ENCODE data around the gene MACROD2. TPM values are rescaled to one million over a fixed set of nuclear protein-coding genes. Genes with fewer than 3 reads are reported as not detected.

The MACROD2 gene
- total RNA-seq, 1 donor from 2014 or later, result 0.23 TPM

DNA sequence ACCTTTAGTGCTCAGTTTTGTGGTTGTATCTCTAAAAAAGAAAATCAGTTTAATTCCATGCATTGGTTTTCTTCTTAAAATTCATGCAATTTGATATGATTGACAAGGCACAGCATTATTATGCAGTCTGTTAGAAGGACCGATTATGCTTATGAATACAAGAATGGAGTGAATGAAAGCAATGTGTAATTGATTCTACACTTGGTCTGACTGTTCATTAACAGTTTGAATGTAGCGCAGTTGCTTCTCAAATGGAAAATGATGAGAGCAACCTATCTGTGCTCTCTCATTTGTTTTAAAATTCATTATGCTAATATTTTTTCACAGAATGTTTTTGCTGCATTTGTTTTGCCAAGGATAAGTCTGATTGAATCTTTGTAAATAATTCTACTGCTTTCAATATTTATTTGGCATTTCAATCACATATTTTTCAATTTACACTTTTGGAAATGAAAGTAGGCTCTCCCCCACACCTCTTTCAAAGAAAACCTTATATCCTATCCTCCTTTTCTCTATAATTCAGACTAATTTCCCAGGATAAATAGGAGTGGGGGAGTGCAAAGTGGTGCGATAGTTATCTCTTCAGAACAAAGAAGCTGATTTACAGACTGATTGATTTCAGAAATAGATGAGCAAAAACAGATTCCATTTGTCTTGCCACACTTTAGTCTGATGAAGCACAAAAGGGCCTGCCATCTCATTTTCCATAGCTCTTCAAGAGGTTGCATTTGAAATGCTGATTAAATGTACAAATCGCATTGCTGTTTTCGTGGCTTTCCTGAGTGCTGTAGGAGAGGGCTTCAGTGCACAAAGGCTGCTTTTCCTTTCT lies 1227.4 kb downstream of the MACROD2 start:
- TF ChIP-seq, protein P1, sequence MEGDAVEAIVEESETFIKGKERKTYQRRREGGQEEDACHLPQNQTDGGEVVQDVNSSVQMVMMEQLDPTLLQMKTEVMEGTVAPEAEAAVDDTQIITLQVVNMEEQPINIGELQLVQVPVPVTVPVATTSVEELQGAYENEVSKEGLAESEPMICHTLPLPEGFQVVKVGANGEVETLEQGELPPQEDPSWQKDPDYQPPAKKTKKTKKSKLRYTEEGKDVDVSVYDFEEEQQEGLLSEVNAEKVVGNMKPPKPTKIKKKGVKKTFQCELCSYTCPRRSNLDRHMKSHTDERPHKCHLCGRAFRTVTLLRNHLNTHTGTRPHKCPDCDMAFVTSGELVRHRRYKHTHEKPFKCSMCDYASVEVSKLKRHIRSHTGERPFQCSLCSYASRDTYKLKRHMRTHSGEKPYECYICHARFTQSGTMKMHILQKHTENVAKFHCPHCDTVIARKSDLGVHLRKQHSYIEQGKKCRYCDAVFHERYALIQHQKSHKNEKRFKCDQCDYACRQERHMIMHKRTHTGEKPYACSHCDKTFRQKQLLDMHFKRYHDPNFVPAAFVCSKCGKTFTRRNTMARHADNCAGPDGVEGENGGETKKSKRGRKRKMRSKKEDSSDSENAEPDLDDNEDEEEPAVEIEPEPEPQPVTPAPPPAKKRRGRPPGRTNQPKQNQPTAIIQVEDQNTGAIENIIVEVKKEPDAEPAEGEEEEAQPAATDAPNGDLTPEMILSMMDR (conservative IDR thresholded peaks at IDR 0.05; ENCODE audit: low read depth, low read length), result no peak

DNA sequence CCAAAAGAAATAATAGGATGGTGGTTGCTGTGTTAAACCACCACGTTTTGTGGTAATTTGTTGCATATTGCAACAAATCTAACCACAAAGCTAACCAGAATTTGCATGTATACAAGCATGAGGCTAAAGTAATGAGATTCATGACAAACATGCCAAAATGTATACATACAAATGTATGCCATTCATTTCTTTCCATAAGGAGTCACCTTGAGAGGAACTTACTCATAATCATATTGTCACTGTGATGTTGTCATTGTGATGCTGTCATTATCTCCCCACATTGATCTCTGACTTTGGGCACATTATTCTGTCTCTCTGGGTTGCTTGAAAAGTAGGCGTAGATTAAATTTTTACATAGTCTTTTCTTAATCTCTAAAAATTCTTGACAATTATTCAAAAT lies 1228.9 kb downstream of the MACROD2 start:
- DNase-seq (ENCODE audit: low read depth), result no peak
- no peak overlapping the region for H3K4me3 ChIP-seq (ENCODE audit: low read depth, low read length)
- TF ChIP-seq, protein P1 (conservative IDR thresholded peaks at IDR 0.05; ENCODE audit: low read depth, low read length), result no peak

More for the DNA sequence above, 1227.4 kb downstream of the MACROD2 start:
- H3K4me3 ChIP-seq (ENCODE audit: low read depth, low read length), result no peak overlapping the region
- no peak for DNase-seq (ENCODE audit: low read depth)

DNA sequence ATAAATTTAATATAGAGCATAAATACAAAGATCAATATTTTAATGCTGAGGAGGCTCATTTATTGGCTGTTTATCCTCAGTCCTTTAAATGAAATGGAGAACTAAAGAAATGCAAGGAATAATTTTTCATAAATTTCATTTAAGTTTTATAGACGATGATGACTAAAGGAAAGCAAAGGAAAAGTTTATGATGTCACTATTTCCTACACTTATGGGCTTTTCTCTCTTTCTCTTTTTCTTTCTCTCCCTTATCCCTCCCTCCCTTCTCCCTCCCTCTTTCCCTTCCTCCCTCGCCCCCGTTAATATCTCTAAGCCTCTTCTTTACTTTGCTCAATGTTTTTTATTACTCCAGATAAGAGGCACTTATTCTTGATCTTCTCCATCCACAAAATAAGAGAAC lies 1231.8 kb downstream of the MACROD2 start:
- no peak overlapping the region for H3K4me3 ChIP-seq (ENCODE audit: low read depth, low read length)
- TF ChIP-seq, protein P1 (conservative IDR thresholded peaks at IDR 0.05; ENCODE audit: low read depth, low read length), result no peak
- no peak for DNase-seq (ENCODE audit: low read depth)

DNA sequence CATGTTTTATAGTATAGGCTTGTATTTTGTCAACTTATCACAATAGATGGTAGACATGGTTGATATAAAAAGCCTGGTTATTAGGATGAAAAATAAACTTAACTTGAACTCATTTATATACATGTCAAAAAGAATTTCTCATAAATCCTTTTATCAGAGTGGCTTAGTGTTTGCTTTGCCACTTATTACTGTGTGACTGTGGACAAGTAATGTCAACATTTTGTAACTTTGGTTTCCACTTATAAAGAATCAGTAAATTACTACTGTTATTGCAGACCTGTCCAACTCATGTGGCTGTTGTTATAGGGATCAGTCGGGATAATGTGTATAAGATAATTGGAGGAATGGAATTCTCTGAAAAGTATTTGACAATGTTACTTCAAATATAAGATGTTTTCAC lies 1236.9 kb downstream of the MACROD2 start:
- TF ChIP-seq, protein P1 (conservative IDR thresholded peaks at IDR 0.05; ENCODE audit: low read depth, low read length), result no peak
- no peak overlapping the region for H3K4me3 ChIP-seq (ENCODE audit: low read depth, low read length)
- no peak for DNase-seq (ENCODE audit: low read depth)

DNA sequence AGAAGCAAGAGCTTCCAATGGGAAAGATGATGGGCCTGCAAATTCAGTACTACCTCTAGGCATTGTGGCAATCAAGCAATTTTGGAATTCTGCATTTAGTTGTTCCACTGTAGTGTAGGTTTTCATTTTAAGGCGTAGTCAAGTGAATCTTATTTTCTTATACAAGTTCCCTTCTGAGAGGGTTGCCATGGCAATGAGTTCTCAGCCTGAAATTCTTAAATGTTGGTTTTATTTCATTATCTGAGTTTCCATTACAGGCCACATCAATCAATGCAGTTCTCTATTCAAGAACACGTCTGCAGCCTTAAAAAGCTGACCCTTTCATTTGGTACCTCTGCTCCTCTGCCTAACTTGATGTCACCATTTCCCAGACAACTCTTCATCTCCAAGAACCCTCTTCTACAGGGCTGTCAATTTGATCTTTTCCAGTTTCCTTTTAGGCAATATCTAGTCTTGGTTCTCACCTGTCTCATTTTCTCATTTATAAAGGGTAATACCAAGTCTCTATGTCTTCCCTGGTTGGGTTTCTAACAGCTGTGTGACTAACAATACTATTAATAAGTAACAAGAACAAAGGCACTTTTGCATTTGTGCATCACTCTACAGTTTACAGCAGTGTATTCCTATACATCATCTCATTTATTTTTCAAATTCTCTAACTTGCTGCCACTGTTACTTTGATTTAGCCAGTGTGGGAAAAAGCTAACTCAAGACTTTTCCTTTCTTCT lies 1240.3 kb downstream of the MACROD2 start:
- H3K4me3 ChIP-seq (ENCODE audit: low read depth, low read length), result no peak overlapping the region
- DNase-seq (ENCODE audit: low read depth), result peak; percentile 13
- TF ChIP-seq, protein P1 (conservative IDR thresholded peaks at IDR 0.05; ENCODE audit: low read depth, low read length), result no peak

DNA sequence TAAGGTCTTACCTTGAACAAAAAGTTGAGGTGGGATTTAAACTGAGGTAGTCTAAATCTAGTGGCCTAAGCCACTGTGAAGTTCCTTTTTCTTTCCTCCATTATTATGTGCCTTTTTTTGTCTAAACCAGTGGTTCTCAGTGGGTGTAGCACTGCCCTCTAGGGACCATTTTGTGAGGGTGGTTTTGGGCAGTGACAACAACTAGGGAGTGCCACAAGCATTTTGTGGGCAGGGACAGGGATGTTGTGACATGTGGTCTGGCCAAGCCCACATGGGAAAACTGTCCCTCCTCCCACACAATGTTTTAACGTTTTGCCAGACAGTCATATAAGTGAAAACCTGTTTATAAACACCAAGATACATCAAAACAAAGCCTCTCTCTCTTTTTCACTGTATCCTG lies 1241.5 kb downstream of the MACROD2 start:
- no peak overlapping the region for H3K4me3 ChIP-seq (ENCODE audit: low read depth, low read length)
- DNase-seq (ENCODE audit: low read depth), result no peak
- TF ChIP-seq, protein P1 (conservative IDR thresholded peaks at IDR 0.05; ENCODE audit: low read depth, low read length), result peak; percentile 85

Data from epithelial cell of proximal tubule (primary cell).